Stomach (tissue), 4 donors: ENCODE results near the gene RHOH.

ENCODE experiments used
- EP300 ChIP-seq: sonication (generic); formaldehyde crosslinking; IDR thresholded peaks from one replicate; pipeline ENCODE4 v1.6.1; 2017; ENCODE audit warnings: antibody characterized with exemption
- POLR2A ChIP-seq, 4 donors: fragments of 450-650 bp; IDR thresholded peaks; one replicate each; pipeline ENCODE4 v1.6.1; 2016; ENCODE audit warnings: antibody characterized with exemption in 4 of 4, control low read depth in 2 of 4, mild to moderate bottlenecking in 1 of 4, moderate library complexity in 1 of 4
- POLR2AphosphoS5 ChIP-seq, 3 donors: sonication (generic); formaldehyde crosslinking; IDR thresholded peaks; one replicate each; pipeline ENCODE4 v1.6.1; 2016; ENCODE audit warnings: antibody characterized with exemption in 3 of 3
- TF ChIP-seq, protein P1 (sequence below), 7 experiments: fragments of 450-650 bp in 4 of 7; fragments of 200-600 bp in 3 of 7; sonication (generic) in 3 of 7; IDR thresholded peaks; one replicate each; pipeline ENCODE4 v1.5.1; 2016 to 2019; ENCODE audit warnings: antibody characterized with exemption in 7 of 7, control low read depth in 2 of 7, mild to moderate bottlenecking in 1 of 7

DNA sequence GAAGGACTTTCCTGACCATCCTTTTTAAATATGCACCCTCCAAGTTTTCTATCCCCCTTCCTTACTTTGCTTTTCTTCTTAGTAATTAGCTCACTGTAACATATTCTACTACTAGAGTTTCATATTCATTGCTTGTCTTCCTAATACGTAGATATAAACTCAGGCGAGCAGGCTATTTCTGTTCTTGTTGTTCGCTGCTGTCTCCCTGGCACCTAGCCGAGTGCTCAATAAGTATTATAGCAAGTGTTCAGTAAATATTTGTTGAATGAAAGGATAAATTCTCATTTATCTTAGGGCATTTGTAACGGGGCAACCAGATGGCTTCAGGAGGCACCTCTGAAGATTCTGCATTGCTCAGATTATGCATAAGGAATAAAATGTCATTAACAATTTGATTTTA is 6.8 kb upstream of the RHOH start:
- TF ChIP-seq, protein P1, sequence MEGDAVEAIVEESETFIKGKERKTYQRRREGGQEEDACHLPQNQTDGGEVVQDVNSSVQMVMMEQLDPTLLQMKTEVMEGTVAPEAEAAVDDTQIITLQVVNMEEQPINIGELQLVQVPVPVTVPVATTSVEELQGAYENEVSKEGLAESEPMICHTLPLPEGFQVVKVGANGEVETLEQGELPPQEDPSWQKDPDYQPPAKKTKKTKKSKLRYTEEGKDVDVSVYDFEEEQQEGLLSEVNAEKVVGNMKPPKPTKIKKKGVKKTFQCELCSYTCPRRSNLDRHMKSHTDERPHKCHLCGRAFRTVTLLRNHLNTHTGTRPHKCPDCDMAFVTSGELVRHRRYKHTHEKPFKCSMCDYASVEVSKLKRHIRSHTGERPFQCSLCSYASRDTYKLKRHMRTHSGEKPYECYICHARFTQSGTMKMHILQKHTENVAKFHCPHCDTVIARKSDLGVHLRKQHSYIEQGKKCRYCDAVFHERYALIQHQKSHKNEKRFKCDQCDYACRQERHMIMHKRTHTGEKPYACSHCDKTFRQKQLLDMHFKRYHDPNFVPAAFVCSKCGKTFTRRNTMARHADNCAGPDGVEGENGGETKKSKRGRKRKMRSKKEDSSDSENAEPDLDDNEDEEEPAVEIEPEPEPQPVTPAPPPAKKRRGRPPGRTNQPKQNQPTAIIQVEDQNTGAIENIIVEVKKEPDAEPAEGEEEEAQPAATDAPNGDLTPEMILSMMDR (IDR thresholded peaks at IDR 0.05), result no peak
- TF ChIP-seq EP300 (no peak), POLR2A (IDR thresholded peaks at IDR 0.05) (no peak), POLR2AphosphoS5 (IDR thresholded peaks at IDR 0.05) (no peak)
